Panc1 (cell line): ENCODE measurements around the gene PHLPP1. TPM values are rescaled to one million over a fixed set of nuclear protein-coding genes. Genes with fewer than 3 reads are reported as not detected.

Experiments
- ATAC-seq: fragments of 200-7000 bp; cut with Tn5 transposase; 2 replicates; pipeline ENCODE4 v1.9.1; 2020; ENCODE audit warnings: mild to moderate bottlenecking, moderate library complexity
- BruUV-seq: library from RNA; stranded (reverse); fragments of 400-500 nt; replicated peaks from 2 replicates; lab custom pipeline; 2021; lab: Mats Ljungman, UMichigan
- CTCF ChIA-PET: fragments of 300-600 bp; sonication (Branson Sonifier 250); formaldehyde crosslinking; loops from one replicate; lab custom pipeline; 2022; ENCODE audit warnings: antibody characterized with exemption; lab: Charles Lee
- POLR2A ChIA-PET: fragments of 300-600 bp; sonication (Branson Sonifier 250); formaldehyde crosslinking; loops from one replicate; lab custom pipeline; 2022; ENCODE audit warnings: antibody characterized with exemption; lab: Charles Lee
- DNase-seq: peaks from one replicate; pipeline ENCODE4 v3.0.0-alpha.2; 2010; ENCODE audit warnings: low read depth, low spot score
- H3K27ac ChIP-seq: 2 replicates; pipeline ENCODE4 v1.5.1; 2011; ENCODE audit warnings: mild to moderate bottlenecking, low read length, inconsistent platforms
- H3K27me3 ChIP-seq: fragments of 200-500 bp; sonication (Bioruptor generic); 2 replicates; pipeline ENCODE4 v1.6.0; 2014; ENCODE audit warnings: low read length, inconsistent platforms; ENCODE audit not compliant: control insufficient read depth, insufficient read depth
- H3K36me3 ChIP-seq: fragments of 200-500 bp; sonication (Bioruptor generic); 2 replicates; pipeline ENCODE4 v1.5.1; 2014; ENCODE audit warnings: inconsistent platforms, mild to moderate bottlenecking, low read length, moderate library complexity; ENCODE audit not compliant: control insufficient read depth, insufficient read depth
- H3K4me1 ChIP-seq: 2 replicates; pipeline ENCODE4 v1.5.1; 2011; ENCODE audit warnings: inconsistent platforms, mild to moderate bottlenecking, low read length, moderate library complexity; ENCODE audit not compliant: control insufficient read depth, insufficient read depth
- H3K4me3 ChIP-seq, 2 experiments: 2 replicates each; pipeline ENCODE4 v1.5.1; 2011 to 2012; ENCODE audit warnings: low read depth in 2 of 2, low read length in 2 of 2, mild to moderate bottlenecking in 2 of 2, inconsistent platforms in 1 of 2, moderate library complexity in 1 of 2
- H3K9me3 ChIP-seq: fragments of 200-500 bp; sonication (Bioruptor generic); 2 replicates; pipeline ENCODE4 v1.5.1; 2014; ENCODE audit warnings: low read depth, mild to moderate bottlenecking, inconsistent platforms, low read length, moderate library complexity; ENCODE audit not compliant: control insufficient read depth, insufficient read depth
- CTCF ChIP-seq: fragments of 450-650 bp; IDR thresholded peaks from 2 replicates; pipeline ENCODE4 v1.5.1; 2017; ENCODE audit warnings: mild to moderate bottlenecking
- POLR2AphosphoS5 ChIP-seq: IDR thresholded peaks from 2 replicates; pipeline ENCODE4 v1.6.1; 2012; ENCODE audit warnings: mild to moderate bottlenecking, low read depth, low read length, moderate library complexity
- REST ChIP-seq, 2 experiments: IDR thresholded peaks; 2 replicates each; pipeline ENCODE4 v1.6.1; 2011 to 2012; ENCODE audit warnings: low read depth in 2 of 2, control low read depth in 1 of 2, low read length in 1 of 2, mild to moderate bottlenecking in 1 of 2, moderate library complexity in 1 of 2; ENCODE audit not compliant: insufficient read depth in 1 of 2
- SIN3A ChIP-seq: IDR thresholded peaks from 2 replicates; pipeline ENCODE4 v1.6.1; 2012; ENCODE audit warnings: low read depth, mild to moderate bottlenecking, low read length, moderate library complexity, borderline replicate concordance; ENCODE audit not compliant: insufficient read depth
- TCF7L2 ChIP-seq: IDR thresholded peaks from 2 replicates; pipeline ENCODE4 v1.6.1; 2011; ENCODE audit warnings: mild to moderate bottlenecking, low read depth, low read length, inconsistent platforms
- in situ Hi-C: cut with HindIII; loops from 2 replicates; pipeline ENCODE4 v1.10.0; 2016; ENCODE audit warnings: low sequenced_read_pairs, low pct_unique_long_range_greater_than_20kb
- intact Hi-C: fragments of 100-400 bp; cut with micrococcal nuclease; formaldehyde crosslinking; loops from one replicate; pipeline ENCODE4 v1.10.0; 2022; ENCODE audit not compliant: unreplicated experiment
- total RNA-seq: library from RNA; stranded (reverse); gene quantifications from one replicate; pipeline ENCODE4 v1.2.1, GENCODE V29; 2021; ENCODE audit not compliant: unreplicated experiment

Gene PHLPP1
- total RNA-seq, 1 experiment from 2014 or later = 6.3 TPM

- intact Hi-C loops (no loop called here), in situ Hi-C loops (no loop called here)
- ChIA-PET CTCF (no interaction called here), POLR2A (no interaction called here)
- no peak for DNase-seq
- TF ChIP-seq TCF7L2 (no peak), SIN3A (no peak), CTCF (no peak), POLR2AphosphoS5 (no peak)
- no peaks in the 10 kb centered on the region for H3K4me1 ChIP-seq
- BruUV-seq = no TSS peak
- H3K36me3 ChIP-seq = no peaks in the 10 kb centered on the region
- no peak overlapping the region for H3K27ac ChIP-seq
- no peaks in the 10 kb centered on the region for H3K9me3 ChIP-seq
- H3K4me3 ChIP-seq = no peak overlapping the region
- no peaks in the 10 kb centered on the region for H3K27me3 ChIP-seq
- ATAC-seq = no peak
These were observed 287.0 kb downstream of the PHLPP1 start for GRCh38 chr18:63002305-63002704.

GRCh38 chr18:63002803-63003445, 287.6 kb downstream of the PHLPP1 start:
- intact Hi-C loops = no loop called here
- Histone ChIP-seq H3K9me3 (no peaks in the 10 kb centered on the region), H3K4me1 (no peaks in the 10 kb centered on the region), H3K4me3 (no peak overlapping the region), H3K36me3 (no peaks in the 10 kb centered on the region), H3K27me3 (no peaks in the 10 kb centered on the region), H3K27ac (no peak overlapping the region)
- no peak for TF ChIP-seq CTCF
- no peak for TF ChIP-seq TCF7L2
- TF ChIP-seq SIN3A = no peak
- no peak for TF ChIP-seq REST (IDR thresholded peaks at IDR 0.05; ENCODE audit: insufficient read depth in 1 of 2, low read depth in 2 of 2, low read length in 1 of 2)
- TF ChIP-seq POLR2AphosphoS5 = no peak
- no peak for ATAC-seq
- ChIA-PET CTCF (no interaction called here), POLR2A (no interaction called here)
- no peak for DNase-seq
- in situ Hi-C loops = no loop called here
- no TSS peak for BruUV-seq
